Measurements from ENCODE around the gene SFRP2.
A peak's percentile ranks its signal among the peaks of the same experiment; 100 is the strongest.

Gene SFRP2

DNA sequence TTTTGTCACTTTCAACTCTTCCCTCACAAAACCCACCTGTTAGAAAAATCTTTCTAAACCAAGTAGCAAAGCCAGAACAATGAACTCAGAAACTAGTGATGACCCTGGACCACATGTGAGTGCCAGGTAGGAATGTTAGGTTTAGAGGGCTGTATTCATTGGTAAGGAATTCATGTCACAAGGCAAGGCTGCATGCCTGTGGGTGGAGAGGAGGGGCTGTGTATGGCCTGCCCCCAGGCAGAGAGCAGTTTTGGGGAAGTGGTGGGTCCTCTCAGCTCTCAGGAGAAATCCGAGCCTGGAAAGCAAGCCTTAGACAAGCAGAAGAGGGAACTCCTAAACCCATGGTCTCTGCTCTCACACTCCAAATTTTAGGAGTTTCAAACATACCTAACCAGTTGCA is 31.5 kb downstream of the SFRP2 start:
- no peak overlapping the region for H3K4me3 ChIP-seq (replicated peaks; ENCODE audit: low read depth, low read length)
- TF ChIP-seq, protein P1, sequence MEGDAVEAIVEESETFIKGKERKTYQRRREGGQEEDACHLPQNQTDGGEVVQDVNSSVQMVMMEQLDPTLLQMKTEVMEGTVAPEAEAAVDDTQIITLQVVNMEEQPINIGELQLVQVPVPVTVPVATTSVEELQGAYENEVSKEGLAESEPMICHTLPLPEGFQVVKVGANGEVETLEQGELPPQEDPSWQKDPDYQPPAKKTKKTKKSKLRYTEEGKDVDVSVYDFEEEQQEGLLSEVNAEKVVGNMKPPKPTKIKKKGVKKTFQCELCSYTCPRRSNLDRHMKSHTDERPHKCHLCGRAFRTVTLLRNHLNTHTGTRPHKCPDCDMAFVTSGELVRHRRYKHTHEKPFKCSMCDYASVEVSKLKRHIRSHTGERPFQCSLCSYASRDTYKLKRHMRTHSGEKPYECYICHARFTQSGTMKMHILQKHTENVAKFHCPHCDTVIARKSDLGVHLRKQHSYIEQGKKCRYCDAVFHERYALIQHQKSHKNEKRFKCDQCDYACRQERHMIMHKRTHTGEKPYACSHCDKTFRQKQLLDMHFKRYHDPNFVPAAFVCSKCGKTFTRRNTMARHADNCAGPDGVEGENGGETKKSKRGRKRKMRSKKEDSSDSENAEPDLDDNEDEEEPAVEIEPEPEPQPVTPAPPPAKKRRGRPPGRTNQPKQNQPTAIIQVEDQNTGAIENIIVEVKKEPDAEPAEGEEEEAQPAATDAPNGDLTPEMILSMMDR (IDR thresholded peaks at IDR 0.05; ENCODE audit: low read depth, low read length, missing control alignments): no peak
- no peak for DNase-seq (ENCODE audit: extremely low read depth, low read depth)

DNA sequence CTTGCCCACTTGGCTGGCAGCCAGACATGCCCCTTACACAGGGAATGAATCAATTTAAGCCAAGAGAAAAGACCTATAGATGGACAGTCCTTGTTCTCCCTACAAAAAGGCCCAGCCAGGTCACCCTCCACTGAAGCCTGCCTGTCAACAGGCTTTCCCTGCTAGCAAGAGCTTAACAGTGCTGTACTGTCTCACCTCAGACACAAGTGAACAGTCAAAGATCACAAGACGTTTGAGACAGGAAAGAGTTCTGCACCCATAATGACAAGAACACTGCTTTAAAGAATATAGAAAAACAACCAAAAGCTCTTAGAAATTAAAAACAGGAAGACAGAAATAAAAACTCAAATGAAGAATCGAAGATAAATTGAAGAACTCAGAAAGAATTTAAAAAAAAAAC is 33.7 kb downstream of the SFRP2 start:
- no peak overlapping the region for H3K4me3 ChIP-seq (replicated peaks; ENCODE audit: low read depth, low read length)
- TF ChIP-seq, protein P1 (IDR thresholded peaks at IDR 0.05; ENCODE audit: low read depth, low read length, missing control alignments): no peak
- no peak for DNase-seq (ENCODE audit: extremely low read depth, low read depth)

DNA sequence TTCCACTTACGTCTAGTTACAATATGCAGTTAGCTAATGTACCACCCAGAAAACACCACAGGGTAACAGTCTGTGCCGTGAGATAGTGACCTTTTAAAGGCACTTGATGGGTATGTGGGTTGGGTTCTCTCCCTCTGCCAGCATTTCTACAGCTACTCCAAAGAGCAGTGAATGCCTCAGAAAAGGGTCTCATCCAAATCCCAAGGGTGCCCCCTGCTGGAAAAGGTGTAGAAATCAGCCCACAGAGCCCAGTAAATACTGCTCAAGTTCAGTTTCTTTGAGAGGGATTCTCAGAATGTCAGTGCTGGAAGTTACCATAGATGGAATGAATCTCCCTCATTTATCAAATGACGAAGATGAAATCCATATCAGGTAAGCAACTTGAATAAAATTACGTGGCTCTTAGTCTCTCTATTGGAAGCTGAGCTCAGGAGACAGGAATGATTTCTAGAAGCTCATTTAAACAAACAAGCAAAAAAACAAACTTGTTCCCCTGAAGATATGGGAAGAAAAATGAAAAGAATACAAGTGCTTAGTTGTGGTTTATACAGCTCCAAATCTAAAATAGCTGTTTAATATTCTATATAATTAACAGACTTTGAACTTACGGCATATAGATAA is 38.6 kb downstream of the SFRP2 start:
- peak; percentile 77 for DNase-seq (ENCODE audit: extremely low read depth, low read depth)
- H3K4me3 ChIP-seq (replicated peaks; ENCODE audit: low read depth, low read length): no peak overlapping the region
- TF ChIP-seq, protein P1 (IDR thresholded peaks at IDR 0.05; ENCODE audit: low read depth, low read length, missing control alignments): peak; percentile 86

DNA sequence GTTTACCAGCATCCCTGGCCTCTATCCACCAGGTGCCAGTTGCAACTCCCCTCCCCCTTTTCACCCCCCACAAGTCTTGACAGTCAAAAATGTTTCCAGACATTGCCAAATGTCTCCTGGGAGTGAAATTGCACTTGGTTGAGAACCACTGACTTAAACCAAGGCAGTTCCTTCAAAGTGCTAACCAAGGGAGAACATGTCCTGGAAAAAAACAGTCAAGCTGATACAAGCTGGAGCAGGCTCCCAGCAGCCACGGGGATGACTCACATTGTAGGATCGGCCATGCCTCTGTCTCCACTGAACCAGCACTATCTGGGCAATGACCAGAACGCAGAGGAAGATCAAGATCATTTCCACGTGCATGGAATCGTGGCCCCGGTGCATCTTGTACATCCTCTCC is 40.5 kb downstream of the SFRP2 start:
- peak; percentile 82 for DNase-seq (ENCODE audit: extremely low read depth, low read depth)
- TF ChIP-seq, protein P1 (IDR thresholded peaks at IDR 0.05; ENCODE audit: low read depth, low read length, missing control alignments): no peak
- no peak overlapping the region for H3K4me3 ChIP-seq (replicated peaks; ENCODE audit: low read depth, low read length)

DNA sequence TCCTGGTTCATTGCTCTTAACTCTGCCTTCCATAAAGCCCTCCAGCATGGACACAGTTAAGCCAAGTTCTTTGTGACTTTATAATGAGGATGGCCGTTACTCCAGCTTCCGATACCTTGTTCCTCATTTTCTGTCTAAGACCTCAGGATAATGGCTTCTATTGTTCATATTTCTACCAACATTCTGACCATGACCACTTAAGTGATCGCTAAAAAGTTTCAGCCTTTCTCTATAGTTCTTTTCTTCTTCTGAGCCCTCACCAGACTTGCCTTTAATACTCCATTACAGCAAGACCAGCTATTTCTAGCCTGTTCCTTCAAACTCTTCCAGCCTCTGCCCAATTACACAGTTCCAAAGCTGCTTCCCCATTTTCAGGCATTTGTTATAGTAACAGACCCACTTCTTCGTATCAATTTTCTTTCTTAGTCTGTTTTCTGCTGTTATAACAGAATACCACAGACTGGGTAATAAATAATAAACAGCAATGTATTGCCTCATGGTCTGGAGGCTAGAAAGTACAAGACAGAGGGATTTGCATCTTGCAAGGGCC is 41.4 kb downstream of the SFRP2 start:
- TF ChIP-seq, protein P1 (IDR thresholded peaks at IDR 0.05; ENCODE audit: low read depth, low read length, missing control alignments): no peak
- no peak for DNase-seq (ENCODE audit: extremely low read depth, low read depth)
- no peak overlapping the region for H3K4me3 ChIP-seq (replicated peaks; ENCODE audit: low read depth, low read length)

DNA sequence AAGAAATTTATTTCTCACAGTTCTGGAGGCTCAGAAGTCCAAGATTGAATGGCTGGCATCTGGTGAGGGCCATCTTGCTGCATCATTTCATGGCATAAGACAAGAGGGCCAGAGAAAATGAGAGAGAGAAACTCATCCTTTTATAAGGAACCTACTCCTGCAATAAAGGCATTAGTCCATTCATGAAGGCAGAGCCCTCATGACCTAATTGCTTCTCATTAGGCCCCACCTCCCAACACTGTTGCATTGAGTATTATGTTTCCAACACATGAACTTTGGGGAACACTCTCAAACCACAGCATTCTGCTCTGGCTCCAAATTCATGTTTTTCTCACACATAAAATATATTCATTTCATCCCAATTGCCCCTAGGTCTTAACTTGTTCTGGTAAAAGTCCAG is 43.2 kb downstream of the SFRP2 start:
- no peak overlapping the region for H3K4me3 ChIP-seq (replicated peaks; ENCODE audit: low read depth, low read length)
- TF ChIP-seq, protein P1 (IDR thresholded peaks at IDR 0.05; ENCODE audit: low read depth, low read length, missing control alignments): no peak
- DNase-seq (ENCODE audit: extremely low read depth, low read depth): no peak

DNA sequence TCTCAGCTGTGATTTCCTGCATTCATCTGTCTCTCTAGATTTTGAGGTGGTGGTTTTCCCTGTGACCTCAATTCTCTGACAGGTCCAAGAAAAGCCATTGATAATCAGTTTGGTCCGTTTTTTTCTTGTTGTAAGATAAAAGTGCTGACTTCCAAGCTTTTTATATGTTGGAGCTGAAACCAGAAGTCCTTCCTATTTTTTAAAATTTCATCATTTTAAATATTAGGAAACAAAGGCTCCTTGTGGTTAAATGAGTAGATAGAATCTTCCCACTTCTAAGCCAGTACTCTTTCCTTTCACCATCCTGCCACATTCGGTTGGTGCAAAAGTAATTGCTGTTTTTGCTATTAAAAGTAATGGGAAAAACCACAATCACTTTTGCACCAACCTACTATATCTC is 47.3 kb downstream of the SFRP2 start:
- no peak overlapping the region for H3K4me3 ChIP-seq (replicated peaks; ENCODE audit: low read depth, low read length)
- TF ChIP-seq, protein P1 (IDR thresholded peaks at IDR 0.05; ENCODE audit: low read depth, low read length, missing control alignments): no peak
- no peak for DNase-seq (ENCODE audit: extremely low read depth, low read depth)

All from HFF-Myc (cell line).